Right renal cortex interstitium (tissue), 3 donors: ENCODE measurements around the gene CNOT6. TPM values are rescaled to one million over a fixed set of nuclear protein-coding genes. Genes with fewer than 3 reads are reported as not detected.
"Not testable (repeated sequence)": the region's sequence is repeated elsewhere in the genome, so short reads cannot be mapped to it uniquely, and the experiment has no call there.

Experiments used
- DNase-seq, 3 donors: peaks; one replicate each; pipeline ENCODE4 v3.0.0-alpha.2; 2013; ENCODE audit warnings: low read depth in 3 of 3, low spot score in 2 of 3
- polyA plus RNA-seq, 3 donors: library from polyadenylated mRNA; unstranded; fragments of 120-200 nt; gene quantifications; one replicate each; pipeline ENCODE4 v1.2.1, GENCODE V29; 2013; ENCODE audit not compliant: insufficient read length in 3 of 3

Gene CNOT6
- polyA plus RNA-seq, 3 donors: 57.3 to 62.6 (median 62.4) TPM

DNA sequence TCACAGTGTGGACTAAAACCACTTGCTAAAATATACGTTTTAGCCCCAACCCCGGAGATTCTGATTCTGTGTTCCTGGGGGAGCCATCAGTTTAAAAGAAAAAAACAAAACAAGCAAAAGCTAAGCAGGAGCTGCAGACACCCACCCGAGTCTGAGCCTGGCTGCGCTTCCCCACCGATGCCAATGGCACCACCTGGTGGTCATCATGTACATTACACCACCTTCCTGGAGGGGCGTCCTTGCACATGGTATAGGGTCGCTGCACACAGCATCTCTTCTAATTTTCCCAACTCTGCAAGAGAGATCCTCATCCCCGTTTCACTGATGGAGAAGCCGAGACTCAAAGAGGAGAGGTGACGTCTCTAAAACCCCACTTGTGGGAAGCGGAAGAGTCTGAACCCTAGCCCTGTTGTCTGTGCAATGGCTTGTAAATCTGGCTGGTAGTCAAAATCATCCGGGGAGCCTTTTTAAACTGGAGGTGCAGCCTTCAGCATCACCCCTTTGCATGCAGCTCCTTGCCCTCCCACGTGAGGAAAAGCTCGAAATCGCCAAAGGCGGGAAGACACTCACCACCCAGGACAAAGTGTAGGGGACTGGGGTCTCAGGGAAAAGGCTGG is 23.1 kb upstream of the CNOT6 start:
- peak in 2 of 3 donors; percentile 52 to 56 for DNase-seq

GRCh38 chr5:180471866-180472265 is 22.3 kb upstream of the CNOT6 start:
- no peak for DNase-seq

GRCh38 chr5:180472269-180472668 is 21.9 kb upstream of the CNOT6 start:
- DNase-seq: no peak

- DNase-seq: not testable (repeated sequence)
These were observed 20.8 kb upstream of the CNOT6 start for GRCh38 chr5:180473386-180473785.

GRCh38 chr5:180474569-180474968 is 19.6 kb upstream of the CNOT6 start:
- DNase-seq: no peak

GRCh38 chr5:180475969-180476524 is 18.1 kb upstream of the CNOT6 start:
- DNase-seq: not testable (repeated sequence)

DNA sequence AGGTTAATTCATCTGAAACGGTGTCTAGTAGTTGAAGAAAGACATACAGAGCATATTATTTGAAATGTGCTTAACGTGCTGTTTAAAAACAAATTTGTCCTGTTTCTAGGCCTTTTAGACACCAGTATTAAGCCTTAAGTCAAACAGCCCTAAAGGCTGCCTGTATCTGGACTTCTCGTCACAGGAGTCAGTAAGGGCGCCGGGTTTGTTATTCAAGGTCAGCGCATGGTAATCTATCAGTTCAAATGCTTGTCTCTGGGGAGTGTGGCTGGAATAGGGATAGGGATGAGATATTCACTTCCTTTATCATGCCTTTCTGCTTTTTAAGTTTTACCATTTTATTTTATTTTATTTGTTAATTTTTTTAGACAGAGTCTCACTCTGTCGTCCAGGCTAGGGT is 9.4 kb upstream of the CNOT6 start:
- DNase-seq: no peak

DNA sequence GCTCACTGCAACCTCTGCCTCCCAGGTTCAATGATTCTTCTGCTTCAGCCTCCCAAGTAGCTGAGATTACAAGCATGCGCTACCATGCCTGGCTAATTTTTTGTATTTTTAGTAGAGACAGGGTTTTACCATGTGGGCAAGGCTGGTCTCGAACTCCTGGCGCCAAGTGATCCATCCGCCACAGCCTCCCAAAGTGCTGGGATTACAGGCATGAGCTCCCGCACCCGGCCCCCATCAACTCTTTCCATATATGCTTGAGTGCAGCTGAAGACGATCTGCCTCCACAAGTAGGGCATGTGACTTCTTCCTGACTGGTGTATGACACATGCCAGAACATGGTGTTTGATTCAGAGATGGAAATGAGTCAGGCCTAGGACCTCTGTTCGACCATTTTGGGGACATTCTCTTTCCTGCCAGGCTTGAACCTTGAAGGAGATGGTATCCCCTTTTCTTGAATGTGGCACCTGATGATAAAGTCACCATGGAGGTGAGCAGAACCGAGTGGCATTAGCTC is 7.5 kb upstream of the CNOT6 start:
- DNase-seq: no peak

DNA sequence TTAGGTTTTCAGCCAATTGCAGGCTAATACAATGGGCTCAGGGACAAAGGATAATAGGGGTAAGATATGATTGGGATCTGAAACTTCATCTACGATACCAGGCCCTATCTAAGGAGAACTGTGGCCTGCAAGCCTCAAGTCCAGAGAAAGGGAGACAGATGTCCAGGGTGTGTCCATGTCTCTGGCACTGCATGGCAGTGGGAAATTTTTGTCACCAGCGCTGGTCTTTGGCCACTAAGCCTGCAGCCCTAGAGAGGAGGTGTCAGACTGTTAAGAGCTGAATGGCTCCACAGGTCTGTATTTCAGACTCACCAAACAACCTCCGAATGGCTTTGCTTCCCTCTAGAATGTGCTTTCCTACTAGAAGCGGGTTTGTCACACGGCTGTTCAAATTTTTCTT is 6.6 kb upstream of the CNOT6 start:
- DNase-seq: no peak

DNA sequence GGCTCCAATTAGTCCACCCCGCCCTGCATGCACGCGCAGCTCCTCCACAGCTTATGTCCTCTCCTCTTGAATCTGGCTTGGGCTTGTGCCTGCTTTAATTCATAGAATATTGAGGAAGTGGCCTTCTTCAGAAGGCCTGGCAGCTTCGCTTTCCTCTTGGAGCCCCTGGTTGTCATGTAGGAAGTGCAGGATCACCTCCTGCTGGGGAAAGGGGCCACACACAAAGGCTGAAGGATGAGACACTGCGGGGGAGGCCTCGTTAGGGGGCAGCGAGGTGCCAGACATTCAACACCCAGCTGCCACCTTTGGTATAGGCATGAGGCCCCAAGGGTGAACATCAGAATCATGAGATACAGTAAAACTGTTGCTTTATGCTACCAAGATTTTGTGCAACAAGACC is 2.7 kb upstream of the CNOT6 start:
- DNase-seq: peak in 1 of 3 donors; percentile 17

DNA sequence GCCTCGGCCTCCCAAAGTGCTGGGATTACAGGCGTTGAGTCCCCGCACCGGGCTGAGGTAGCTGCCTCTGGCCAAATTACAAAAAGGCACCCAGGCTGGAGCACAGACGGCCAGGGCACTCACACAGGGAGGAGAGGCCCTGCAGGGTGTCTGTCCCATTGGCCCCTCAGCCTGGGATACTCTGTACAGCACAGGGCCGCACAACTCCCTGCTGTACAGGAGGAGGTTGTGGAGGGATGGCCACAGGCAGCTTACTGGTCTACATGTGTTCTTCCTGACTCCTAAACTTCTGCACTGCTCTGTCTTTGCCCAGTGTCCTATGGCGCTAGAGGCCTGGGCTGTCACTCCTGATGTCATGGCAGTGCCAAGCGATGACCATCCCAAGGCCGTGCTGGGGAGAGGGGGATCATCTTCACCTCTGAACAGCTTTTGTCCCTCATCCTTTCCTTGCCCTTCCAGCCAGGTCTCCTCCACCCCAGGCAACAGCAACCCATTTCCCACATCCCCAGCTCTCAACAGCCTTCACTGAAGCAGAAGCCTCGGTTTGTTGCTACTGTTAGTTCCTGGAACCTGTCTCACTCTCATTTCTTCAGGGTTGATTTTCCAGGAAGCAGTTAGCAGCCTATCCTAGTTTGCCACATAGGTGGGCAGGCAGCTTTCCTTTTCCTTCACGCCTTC is 1.8 kb upstream of the CNOT6 start:
- no peak for DNase-seq

DNA sequence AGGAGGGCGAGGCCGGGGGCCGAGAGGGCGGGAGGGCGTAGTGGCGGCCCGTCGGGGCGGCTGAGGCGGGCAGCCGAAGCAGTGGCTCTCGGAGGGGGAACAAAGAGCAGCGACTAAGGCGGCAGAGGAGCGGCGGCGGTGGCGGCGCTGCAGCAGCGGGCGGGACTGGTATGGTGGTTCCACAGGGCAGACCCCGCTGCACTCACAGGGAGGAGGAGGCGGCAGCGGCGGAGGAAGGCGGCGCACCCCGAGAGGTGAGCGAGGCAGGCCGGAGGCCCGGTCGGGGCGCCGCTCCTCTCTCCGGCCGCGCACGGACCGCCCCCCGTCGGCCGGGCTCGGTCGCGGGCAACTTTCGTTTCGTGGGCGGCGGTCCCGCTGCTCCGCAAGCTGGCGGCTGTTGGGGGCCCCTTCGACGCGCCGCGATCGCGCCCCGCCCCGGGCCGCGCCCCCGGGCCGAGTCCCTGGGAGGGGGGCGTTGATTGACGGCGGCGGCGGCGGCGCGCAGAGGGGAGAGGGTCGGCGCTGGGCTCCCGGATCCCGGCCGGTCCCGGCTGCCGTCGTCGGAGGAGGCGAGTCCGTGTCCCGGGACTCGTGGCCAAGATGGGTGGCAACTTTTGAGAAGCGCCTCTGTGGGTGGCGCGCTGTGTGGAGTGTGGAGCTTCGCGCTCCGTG is 467 bp downstream of the CNOT6 start:
- DNase-seq: no peak

DNA sequence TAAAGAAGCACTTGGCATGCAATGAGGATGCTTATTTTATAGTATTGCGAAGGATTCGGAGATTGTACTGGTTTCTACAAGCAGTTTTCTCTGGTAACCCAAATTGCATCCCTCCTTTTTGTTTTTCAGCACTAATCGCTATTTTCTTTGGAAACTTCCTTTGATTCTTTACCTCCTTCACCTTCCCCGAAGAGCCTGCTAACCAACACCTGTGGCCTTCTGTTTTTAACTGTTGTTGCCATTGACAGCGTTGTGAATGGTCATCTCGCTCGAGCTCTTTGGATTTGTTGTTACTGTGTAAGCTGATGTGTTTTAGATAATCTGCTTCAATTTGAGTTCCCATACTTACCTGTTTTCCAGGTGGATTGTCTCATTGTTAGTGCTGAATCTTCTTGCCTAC is 1.1 kb downstream of the CNOT6 start:
- DNase-seq: no peak

DNA sequence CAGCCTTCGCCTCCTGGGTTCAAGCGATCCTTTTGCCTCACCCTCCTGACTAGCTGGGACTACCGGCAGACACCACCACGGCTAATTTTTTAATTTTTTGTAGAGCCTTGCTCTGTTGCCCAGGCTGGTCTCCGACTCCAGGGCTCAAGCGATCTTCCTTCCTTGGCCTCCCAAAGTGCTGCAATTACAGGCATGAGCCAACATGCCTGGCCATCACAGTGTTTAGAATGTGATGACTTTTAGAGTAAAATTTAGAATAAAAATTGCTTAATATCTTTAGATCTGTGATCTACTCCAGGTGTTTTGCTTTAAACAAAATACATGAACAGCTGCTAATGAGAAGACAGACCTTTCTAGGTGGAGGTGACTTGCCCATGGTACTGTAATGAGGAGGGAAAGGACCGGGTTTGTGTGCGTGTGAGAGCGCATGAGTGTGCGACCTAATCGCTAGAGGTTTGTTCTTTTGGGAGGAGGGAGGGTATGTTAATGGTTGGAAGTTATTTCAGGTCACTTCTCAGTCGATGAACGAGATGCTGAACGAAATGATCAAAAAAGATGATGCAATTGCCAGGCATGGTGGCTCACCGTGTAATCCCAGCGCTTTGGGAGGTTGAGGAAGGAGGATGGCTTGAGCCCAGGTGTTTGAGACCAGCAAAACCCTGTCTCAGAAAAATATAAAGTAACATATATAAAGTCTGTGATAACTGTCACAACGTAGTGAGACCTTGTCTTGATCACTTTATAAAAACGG is 2.0 kb downstream of the CNOT6 start:
- DNase-seq: no peak

- DNase-seq: not testable (repeated sequence)
These were observed 2.6 kb downstream of the CNOT6 start for GRCh38 chr5:180496806-180497205.

DNA sequence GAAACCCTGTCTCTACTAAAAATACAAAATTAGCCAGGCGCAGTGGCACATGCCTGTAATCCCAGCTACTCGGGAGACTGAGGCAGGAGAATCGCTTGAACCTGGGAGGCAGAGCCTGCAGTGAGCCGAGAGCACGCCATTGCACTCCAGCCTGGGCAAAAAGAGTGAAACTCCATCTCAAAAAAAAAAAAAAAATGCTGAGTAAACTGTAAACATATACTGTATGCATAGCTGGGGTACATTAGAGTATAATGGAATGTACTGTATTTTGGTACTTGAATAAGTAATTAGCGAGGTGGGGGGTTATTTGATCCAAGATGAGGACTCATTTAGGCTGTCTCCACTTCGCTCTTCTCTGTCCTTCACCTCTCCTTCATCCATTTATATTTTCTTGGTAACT is 3.7 kb downstream of the CNOT6 start:
- DNase-seq: not testable (repeated sequence)

GRCh38 chr5:180498378-180498777 is 4.2 kb downstream of the CNOT6 start:
- DNase-seq: no peak

- no peak for DNase-seq
These were observed 5.5 kb downstream of the CNOT6 start for GRCh38 chr5:180499684-180500083.

GRCh38 chr5:180500300-180500699 is 6.1 kb downstream of the CNOT6 start:
- DNase-seq: not testable (repeated sequence)

GRCh38 chr5:180507661-180508060 is 13.5 kb downstream of the CNOT6 start:
- DNase-seq: no peak

GRCh38 chr5:180515294-180515693 is 21.1 kb downstream of the CNOT6 start:
- DNase-seq: no peak
